RCC 7860 (cell line): Measurements from ENCODE around the gene ARTN.
A peak's percentile ranks its signal among the peaks of the same experiment; 100 is the strongest.

Experiments
- DNase-seq: peaks from one replicate; pipeline ENCODE4 v3.0.0-alpha.2; 2015; ENCODE audit warnings: low spot score
- FAIRE-seq: peaks from 2 replicates; lab custom pipeline; 2012; peaks lifted over from hg19 to GRCh38; lab: Jason Lieb, UNC

ARTN gene

DNA sequence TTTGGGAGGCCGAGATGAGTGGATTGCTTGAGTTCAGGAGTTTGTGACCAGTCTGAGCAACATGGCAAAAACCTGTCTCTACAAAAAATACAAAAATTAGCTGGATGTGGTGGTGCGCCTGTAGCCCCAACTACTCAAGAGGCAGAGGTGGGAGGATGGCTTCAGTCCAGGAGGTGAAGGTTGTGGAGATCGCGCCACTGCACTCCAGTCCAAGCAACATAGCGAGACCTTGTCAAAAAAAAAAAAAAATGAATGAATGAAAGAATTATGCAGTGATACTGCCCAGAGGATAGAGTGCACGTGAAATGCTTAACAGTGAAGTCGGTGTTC is 35.8 kb downstream of the ARTN start:
- DNase-seq (no peak), FAIRE-seq (no peak)

DNA sequence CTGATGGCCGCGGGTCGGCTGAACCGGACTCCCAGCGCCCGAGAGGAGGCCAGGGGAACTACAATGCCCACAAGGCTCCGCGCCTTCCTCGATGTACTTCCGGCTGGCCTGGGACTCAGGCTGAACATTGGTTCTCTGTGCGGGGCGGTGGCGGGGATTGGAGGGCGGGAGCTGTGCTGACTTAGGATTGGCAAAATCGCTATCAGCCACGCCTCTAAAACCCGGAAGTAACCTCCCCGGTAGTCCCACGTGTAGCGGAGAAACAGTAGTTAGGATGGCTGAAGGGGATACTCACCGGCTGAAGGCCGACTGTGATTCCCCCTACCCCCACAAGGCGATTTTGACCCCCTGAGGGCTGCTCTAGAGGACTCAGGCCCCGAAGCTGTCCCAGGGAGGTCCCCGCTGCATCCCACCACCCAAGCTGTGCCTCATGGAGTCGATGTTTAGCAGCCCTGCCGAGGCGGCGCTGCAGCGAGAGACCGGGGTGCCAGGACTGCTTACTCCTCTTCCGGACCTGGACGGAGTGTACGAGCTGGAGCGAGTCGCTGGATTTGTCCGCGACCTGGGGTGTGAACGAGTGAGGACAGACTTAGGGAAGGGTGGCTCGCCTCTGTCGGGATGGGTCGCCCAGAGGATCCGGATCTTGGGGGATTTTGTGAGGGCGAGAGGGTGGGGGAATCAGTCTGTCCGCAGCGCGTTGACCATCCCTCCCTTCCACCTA is 36.3 kb downstream of the ARTN start, which contains the start of gene DPH2:
Gene DPH2 (plus strand): TSS at position 265 of the 721 bp plus-strand sequence. CDS start 166 bp downstream, at position 431.
- peak; percentile 91 for DNase-seq
- peak; percentile 84 for FAIRE-seq

DNA sequence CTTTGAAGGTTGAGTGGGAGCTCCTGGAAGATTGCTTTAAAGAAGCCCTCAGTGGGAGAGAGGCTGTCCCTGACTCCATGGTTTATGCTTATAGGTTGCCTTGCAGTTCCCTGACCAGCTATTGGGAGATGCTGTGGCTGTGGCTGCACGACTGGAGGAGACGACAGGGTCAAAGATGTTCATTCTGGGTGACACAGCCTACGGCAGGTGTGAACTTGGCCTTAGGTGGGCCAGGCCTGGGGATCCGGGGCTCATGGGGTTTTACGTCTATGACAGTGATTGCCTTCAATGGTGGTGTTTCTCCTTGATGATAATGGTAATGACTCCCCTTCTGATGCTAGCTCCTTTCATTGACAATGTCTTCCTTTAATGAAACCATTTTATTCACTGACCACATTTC is 36.9 kb downstream of the ARTN start:
- no peak for DNase-seq
- no peak for FAIRE-seq

DNA sequence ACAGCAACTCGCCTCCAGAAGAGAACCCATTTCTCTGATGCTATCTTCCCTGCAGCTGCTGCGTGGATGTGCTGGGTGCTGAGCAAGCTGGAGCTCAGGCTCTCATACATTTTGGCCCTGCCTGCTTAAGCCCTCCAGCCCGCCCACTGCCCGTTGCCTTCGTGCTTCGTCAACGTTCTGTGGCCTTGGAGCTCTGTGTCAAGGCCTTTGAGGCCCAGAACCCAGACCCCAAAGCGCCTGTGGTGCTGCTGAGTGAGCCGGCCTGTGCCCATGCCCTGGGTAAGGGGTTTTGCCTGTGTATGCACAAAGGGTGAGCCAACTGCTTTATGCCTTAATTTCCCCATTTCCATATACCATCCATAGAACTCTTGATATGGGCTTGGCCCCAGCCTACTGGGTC is 37.3 kb downstream of the ARTN start:
- FAIRE-seq, result no peak
- no peak for DNase-seq

DNA sequence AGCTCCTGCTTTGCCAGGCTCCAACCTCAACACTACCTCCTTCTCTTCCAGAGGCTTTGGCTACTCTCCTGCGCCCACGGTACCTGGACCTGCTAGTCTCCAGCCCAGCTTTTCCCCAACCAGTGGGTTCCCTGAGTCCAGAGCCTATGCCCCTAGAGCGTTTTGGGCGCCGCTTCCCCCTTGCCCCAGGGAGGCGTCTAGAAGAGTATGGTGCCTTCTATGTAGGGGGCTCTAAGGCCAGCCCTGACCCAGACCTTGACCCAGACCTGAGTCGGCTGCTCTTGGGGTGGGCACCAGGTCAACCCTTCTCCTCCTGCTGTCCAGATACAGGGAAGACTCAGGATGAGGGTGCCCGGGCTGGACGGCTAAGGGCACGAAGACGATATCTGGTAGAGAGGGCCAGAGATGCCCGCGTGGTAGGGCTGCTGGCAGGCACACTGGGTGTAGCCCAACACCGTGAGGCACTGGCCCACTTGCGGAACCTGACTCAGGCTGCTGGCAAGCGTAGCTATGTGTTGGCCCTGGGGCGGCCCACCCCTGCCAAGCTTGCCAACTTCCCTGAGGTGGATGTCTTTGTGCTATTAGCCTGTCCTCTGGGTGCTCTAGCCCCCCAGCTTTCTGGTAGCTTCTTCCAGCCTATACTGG is 37.9 kb downstream of the ARTN start:
- DNase-seq (no peak), FAIRE-seq (no peak)

DNA sequence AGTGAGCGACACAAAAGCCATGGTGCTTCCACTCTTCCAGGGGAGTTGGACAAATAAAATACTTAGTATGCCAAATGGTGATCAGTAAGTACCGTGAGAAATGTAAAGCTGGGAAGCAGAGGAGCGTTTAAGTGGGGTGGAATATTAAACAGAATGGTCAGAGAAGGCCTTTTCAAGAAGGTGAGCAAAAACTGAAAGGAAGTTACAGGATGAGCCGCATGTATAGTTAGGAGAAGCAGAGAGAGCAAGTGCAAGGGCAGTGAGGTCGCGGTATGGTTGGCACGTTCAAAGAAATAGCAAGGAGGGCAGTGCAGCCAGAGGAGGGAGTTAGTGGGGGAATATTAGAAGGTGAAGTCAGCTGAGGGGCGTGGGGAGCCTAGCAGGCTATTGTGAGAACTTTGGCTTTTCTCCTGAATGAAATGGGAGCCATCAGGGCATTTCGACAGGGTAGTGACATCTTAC is 40.4 kb downstream of the ARTN start:
- FAIRE-seq, result no peak
- DNase-seq, result no peak

DNA sequence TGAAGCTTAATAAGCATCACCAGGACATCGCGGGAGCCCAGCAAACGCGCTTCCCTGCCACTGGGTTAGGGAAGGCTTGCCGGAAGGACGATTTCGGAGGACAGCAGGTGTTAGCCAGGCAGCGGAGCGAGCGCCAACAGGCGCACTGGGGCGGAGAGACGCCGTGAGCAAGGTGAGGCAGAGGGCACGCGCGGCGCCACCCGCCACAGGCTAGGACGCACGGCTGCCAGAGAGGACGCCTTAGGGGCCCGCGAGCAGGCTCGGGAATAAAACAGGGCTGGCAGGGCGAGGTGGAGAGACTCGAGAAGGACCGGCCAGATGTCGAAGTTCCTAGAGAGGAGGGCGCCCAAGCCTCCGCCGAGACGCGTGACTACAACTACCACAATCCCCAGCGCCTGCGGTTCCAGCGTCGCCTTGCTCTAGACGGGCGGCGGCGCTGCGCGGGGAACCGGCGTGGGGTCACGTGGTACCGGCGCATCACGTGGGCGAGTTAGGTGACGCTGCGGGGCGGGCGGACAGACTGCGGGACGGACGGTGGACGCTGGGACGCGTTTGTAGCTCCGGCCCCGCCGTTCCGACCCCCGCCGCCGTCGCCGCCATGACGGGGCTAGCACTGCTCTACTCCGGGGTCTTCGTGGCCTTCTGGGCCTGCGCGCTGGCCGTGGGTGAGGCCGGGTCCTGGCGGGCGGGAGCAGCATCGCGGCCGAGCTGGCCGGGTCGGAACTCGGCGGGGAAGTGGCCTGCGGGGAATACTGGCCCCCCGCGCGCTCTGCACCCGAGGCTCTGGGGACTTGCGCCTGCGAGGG is 41.0 kb downstream of the ARTN start, which contains the start of gene ATP6V0B:
Gene ATP6V0B (plus strand): TSS at position 518 of the 806 bp plus-strand sequence. CDS start 81 bp downstream, at position 599.
- DNase-seq (peak; percentile 83), FAIRE-seq (no peak)

DNA sequence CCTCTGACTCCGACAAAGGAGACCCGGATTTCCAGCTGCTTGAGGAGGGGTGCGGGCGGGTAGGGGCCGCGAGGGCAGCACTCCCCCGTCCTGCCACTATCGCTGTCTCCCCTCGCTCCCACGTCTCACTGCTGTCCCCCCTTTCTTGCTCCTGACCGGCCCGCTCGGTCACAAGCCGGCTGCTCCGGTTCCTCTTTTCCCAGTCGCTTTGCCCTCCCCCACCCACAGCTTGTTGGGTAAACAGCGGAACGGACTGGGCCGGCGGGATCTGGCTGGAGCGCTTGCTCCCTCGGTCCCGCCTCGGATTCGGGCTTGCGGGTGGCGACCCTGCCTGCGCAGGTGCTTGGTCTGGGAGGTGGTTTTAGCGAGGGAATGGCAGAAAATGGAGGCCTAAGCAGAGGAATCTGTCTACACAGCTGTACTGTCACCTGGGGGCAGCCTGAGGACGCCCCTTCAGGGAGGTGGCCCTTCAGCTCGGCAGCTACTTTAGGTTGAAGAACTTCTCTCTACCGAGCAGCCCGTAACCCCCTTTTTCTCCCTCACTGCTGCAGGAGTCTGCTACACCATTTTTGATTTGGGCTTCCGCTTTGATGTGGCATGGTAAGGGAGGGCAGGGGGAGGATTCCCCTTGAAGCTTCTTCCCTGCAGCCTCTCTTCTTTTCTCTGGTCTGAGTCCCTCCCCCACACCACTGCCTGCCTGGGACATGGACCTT is 41.8 kb downstream of the ARTN start:
- DNase-seq (no peak), FAIRE-seq (no peak)

DNA sequence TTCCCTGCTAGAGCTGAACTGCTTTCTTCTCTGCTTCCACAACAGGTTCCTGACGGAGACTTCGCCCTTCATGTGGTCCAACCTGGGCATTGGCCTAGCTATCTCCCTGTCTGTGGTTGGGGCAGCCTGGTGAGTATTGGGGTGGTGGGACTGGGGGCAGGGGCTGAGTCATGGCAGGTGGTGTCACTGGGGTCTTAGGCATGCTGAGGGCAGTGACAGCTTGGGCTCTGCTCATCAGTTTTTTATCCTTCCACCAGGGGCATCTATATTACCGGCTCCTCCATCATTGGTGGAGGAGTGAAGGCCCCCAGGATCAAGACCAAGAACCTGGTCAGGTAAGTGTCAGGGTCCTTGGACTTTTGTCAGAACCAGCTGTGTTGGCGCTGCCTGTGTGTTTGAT is 42.4 kb downstream of the ARTN start:
- no peak for FAIRE-seq

DNA sequence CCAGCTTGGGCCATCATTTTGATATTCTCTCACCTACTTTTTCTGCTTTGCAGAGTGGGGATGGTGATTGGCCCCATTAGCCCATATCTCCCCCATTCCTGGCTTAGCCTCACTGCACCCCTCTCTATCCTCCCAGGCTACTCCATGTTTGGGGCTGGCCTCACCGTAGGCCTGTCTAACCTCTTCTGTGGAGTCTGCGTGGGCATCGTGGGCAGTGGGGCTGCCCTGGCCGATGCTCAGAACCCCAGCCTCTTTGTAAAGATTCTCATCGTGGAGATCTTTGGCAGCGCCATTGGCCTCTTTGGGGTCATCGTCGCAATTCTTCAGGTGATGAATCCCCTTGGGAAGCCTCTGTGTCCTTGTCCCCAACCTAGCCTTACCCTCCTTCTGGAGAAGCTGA is 43.3 kb downstream of the ARTN start:
- no peak for FAIRE-seq
- no peak for DNase-seq

More for the DNA sequence above, 42.4 kb downstream of the ARTN start:
- no peak for DNase-seq

DNA sequence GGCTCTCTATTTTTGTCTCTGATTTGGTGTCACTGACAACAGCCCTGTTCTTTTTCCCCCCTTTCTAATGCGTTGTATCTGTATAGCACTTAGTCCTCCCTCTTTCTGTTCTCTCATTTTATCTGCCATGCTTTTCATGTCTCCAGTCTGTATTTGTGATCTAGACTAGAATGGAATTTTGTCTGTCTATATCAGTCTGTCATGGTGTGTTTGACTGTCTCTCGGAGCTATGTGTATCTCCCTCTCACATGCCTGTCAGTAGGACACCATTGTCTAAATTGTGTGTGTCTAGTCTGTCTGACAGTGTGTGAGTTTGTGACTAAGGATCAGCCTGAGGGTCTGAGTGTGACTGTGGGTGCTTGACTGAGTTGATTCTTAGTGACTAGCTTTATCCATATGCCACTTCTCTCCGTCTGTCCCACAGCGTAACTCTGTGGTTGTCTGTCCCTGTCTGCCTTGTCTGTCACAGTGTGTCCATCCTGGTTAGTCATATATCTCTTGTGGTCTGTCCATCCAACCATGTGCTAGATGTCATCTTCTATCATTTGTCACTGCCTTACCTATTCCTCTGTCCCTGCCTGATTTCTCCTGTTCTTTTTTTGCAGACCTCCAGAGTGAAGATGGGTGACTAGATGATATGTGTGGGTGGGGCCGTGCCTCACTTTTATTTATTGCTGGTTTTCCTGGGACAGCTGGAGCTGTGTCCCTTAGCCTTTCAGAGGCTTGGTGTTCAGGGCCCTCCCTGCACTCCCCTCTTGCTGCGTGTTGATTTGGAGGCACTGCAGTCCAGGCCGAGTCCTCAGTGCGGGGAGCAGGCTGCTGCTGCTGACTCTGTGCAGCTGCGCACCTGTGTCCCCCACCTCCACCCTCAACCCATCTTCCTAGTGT is 44.0 kb downstream of the ARTN start:
- DNase-seq, result peak; percentile 86
- FAIRE-seq, result peak; percentile 67

DNA sequence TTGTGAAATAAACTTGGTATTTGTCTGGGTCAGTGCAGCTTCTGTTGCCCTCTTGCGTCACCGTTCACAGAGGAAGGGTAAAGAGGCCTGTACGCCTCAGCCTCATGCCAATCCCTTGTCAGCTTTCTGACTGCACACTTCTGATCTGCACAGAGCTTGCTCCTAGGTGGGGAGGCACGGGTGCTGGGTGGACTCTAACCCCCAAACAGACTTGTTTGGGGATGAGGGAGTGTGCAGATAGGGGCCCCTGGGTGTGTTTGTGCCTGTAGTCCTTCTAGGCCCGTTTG is 44.6 kb downstream of the ARTN start:
- FAIRE-seq (no peak), DNase-seq (no peak)

DNA sequence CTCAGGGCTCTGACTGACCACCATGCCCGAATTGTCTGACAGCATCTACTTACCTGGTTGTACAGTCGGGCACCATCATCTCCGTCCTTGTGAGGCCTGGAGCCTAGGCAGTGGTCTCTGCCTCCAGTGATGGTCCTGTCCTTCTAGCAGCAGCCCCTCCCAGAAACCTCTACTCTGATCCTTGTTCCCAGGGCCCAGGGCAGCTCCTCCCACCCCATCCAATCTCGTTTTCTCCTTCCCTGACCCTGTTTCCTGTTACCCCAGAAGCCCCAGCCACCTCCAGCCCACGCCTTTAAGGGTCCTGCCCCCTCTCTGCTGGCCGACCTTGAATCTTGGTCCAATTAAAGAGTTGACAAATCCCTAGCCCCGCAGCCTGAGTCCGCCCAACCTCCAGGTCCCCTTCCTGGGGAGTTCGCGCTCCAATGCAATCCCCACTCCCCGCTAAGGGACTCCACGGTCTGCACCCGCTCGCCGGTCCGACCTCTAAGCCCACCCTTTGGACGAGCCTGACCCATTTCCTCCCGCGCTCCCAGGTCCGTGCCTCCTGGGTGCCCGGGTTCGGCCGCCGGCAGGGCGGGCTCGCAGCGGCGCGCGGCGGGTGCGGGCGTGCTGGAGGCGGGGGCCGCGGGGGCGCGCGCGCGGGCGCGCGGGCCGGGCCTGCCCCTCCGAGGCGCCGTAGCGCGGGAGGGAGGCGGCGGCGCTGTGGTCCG is 45.1 kb downstream of the ARTN start, which contains the start of gene B4GALT2:
Gene B4GALT2 (plus strand): TSS at position 660 of the 710 bp plus-strand sequence. CDS start 1,951 bp downstream, outside the sequence.
- DNase-seq (no peak), FAIRE-seq (no peak)

DNA sequence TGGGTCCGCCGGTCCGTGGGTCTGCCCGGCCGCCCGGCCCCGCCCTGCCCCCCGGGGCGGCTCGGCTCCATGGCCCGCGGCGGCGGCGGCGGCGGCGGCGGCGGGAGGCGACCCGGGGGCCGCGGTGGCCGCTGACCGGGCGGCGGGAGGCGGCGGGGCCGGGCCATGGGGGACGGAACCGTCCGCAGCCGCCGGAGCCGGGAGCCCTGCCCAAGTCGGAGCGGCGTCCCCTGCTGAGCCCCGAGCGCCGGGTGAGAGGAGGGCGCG is 45.6 kb downstream of the ARTN start:
- FAIRE-seq (no peak), DNase-seq (no peak)

DNA sequence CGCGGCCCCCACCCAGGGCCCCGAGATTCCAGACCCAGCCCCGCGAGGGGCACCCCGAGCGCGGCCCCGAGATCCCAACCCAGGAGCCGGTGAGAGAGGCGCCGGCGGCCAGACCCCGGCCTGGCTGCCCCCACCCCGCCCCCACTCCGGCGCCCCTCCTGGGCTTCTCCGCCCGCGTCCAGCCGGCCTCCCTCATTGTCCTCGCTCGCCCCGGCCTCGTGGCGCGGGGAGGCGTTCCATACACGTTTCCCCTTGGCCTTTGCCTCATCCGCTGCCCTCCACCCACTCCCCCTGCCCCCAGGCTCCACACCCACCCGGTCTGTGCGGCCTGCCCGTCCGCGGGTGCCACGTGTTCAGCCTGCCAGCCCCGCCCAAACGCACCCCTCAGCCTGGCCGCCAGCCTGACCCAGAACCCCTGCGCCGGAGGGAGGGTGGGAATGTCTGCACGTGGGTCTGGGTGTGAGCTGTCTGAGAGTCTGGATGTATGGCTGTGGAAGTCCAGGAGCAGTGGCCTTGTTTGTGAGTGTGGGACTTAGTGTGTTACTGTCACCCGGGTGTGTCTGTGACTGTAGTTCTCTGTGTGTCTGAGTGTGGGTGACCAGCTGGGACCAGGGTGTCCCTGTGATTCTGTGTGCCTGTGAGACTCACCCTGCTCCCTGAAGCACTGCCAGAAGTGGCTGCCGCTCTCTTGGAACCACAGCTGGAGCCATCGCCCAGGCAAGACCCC is 46.1 kb downstream of the ARTN start:
- peak; percentile 45 for DNase-seq

DNA sequence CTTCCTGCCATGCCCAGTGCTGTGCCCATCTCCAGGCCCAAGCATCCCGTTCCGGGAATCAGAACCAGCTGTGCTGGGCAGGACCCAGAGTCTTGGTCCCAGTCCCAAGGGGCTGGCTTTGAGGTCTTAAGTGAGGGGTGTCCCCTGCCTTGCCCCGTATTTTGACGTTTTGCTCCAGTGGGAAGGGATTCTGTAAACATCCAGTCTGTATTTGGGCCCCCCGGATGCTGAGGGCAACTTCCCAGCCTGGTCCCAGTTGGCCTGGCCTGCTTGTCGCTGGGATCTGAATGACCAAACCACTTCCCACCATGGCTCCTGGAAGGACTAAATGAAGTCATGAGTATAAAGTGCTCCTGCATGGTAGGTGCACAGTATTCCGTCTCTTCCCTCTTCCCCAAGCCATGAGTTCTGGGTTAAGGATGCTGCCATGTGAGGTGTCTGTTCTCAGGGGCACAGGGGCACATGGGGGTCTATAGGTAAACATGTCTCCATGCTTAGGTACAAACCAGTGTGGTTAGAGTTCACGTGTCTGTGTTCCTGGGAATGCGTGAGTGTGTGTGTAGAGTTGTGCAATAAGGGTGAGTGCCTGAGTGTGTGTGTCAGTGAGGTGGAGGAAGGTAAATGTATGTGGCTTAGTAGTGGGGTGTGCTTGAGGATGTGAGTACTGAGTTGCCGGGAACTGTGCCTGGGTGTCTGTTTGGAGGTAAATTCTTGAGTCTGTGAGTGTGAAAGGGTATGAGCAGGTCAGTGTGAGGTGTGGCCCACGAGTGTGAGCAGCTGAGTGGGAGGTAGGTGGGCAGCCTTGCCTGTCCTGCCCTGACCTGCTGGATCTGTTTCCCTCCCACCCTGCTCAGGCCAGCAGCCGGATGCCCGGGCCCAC is 46.9 kb downstream of the ARTN start:
- peak; percentile 53 for DNase-seq
- FAIRE-seq, result no peak

More for the DNA sequence above, 46.1 kb downstream of the ARTN start:
- no peak for FAIRE-seq

DNA sequence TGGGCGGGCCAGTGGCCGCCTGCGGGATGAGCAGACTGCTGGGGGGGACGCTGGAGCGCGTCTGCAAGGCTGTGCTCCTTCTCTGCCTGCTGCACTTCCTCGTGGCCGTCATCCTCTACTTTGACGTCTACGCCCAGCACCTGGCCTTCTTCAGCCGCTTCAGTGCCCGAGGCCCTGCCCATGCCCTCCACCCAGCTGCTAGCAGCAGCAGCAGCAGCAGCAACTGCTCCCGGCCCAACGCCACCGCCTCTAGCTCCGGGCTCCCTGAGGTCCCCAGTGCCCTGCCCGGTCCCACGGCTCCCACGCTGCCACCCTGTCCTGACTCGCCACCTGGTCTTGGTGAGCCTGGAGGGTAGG is 47.5 kb downstream of the ARTN start:
- DNase-seq (no peak), FAIRE-seq (no peak)

DNA sequence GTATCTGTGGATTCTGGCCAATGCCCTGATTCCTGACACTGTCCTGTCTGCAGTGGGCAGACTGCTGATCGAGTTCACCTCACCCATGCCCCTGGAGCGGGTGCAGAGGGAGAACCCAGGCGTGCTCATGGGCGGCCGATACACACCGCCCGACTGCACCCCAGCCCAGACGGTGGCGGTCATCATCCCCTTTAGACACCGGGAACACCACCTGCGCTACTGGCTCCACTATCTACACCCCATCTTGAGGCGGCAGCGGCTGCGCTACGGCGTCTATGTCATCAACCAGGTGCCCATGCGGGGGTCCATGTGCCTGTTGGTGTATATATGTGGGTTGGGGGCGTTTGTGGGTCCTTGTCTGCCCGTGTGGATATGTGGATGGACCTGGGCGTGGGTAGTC is 48.0 kb downstream of the ARTN start:
- DNase-seq, result no peak
- FAIRE-seq, result no peak
